Transverse colon (tissue), 4 donors: ENCODE results near the gene MOGAT3.

Experiments
- CTCF ChIP-seq, 5 experiments: fragments of 200-600 bp in 3 of 5; fragments of 450-650 bp in 2 of 5; sonication (generic) in 3 of 5; IDR thresholded peaks; 1 replicate in 2 of 5; 2 replicates in 3 of 5; pipeline ENCODE4 v1.5.1; 2016 to 2017; ENCODE audit warnings: antibody characterized with exemption in 5 of 5, inconsistent platforms in 3 of 5, mild to moderate bottlenecking in 2 of 5, moderate library complexity in 1 of 5
- EP300 ChIP-seq: sonication (generic); formaldehyde crosslinking; IDR thresholded peaks from one replicate; pipeline ENCODE4 v1.6.1; 2017; ENCODE audit warnings: antibody characterized with exemption, low read depth
- POLR2A ChIP-seq: fragments of 450-650 bp; IDR thresholded peaks from one replicate; pipeline ENCODE4 v1.6.1; 2016; ENCODE audit warnings: antibody characterized with exemption, mild to moderate bottlenecking, moderate library complexity
- POLR2AphosphoS5 ChIP-seq, 3 donors: sonication (generic); formaldehyde crosslinking; IDR thresholded peaks; one replicate each; pipeline ENCODE4 v1.6.1; 2016; ENCODE audit warnings: antibody characterized with exemption in 3 of 3

GRCh38 chr7:101172854-101173751 is 27.7 kb downstream of the MOGAT3 start:
- no peak for TF ChIP-seq CTCF (IDR thresholded peaks at IDR 0.05)
- no peak for TF ChIP-seq POLR2A
- TF ChIP-seq POLR2AphosphoS5 (IDR thresholded peaks at IDR 0.05): no peak
- TF ChIP-seq EP300: no peak
